HCT116 (cell line): ENCODE results near the gene AFDN. TPM values are rescaled to one million over a fixed set of nuclear protein-coding genes. Genes with fewer than 3 reads are reported as not detected.

ENCODE experiments used
- ATAC-seq: fragments of 200-7000 bp; cut with Tn5 transposase; 2 replicates; pipeline ENCODE4 v1.9.1; 2020; ENCODE audit warnings: mild to moderate bottlenecking, moderate library complexity
- BruUV-seq: library from RNA; stranded (reverse); fragments of 400-500 nt; replicated peaks from 2 replicates; lab custom pipeline; 2021; lab: Mats Ljungman, UMichigan
- CTCF ChIA-PET: fragments of 300-600 bp; sonication (Branson Sonifier 250); formaldehyde crosslinking; loops from one replicate; lab custom pipeline; 2021; ENCODE audit warnings: antibody characterized with exemption; lab: Charles Lee
- POLR2A ChIA-PET: fragments of 300-600, 350-600 bp; sonication (Branson Sonifier 250); formaldehyde crosslinking; loops from one replicate; lab custom pipeline; 2021; ENCODE audit warnings: antibody characterized with exemption; lab: Charles Lee
- RAD21 ChIA-PET, 2 experiments: fragments of 300-600 bp; sonication (Branson Sonifier 250); formaldehyde crosslinking; loops; one replicate each; lab custom pipeline; 2023; ENCODE audit warnings: low total read pairs in 2 of 2; ENCODE audit not compliant: uncharacterized antibody in 2 of 2, unreplicated experiment in 2 of 2, low non-redundant PET in 1 of 2; lab: Charles Lee
- DNase-seq: peaks from one replicate; pipeline ENCODE4 v3.0.0-alpha.2; 2010; ENCODE audit warnings: low read depth, low spot score
- H2AFZ ChIP-seq: fragments of 200-600 bp; shearing (Covaris generic), sonication (generic); 2 replicates; pipeline ENCODE4 v1.6.1; 2017; ENCODE audit warnings: low read depth, mixed run types, mixed read lengths, antibody characterized with exemption, low read length; ENCODE audit not compliant: poor library complexity, severe bottlenecking
- H3K27ac ChIP-seq: 2 replicates; pipeline ENCODE4 v1.5.1; 2012; ENCODE audit warnings: low read depth, low read length
- H3K27me3 ChIP-seq: fragments of 200-600 bp; sonication (generic); 2 replicates; pipeline ENCODE4 v1.6.1; 2016; ENCODE audit warnings: mixed run types, low read length, mixed read lengths; ENCODE audit not compliant: insufficient read depth
- H3K36me3 ChIP-seq, 2 experiments: fragments of 200-500 bp in 1 of 2; fragments of 200-600 bp in 1 of 2; sonication (Bioruptor generic) in 1 of 2; sonication (generic) in 1 of 2; 2 replicates each; pipeline versions ENCODE4 v1.5.1 to v1.6.1; 2014 to 2016; ENCODE audit warnings: low read length in 2 of 2, inconsistent platforms in 1 of 2, mixed read lengths in 1 of 2, mixed run types in 1 of 2; ENCODE audit not compliant: insufficient read depth in 2 of 2, control insufficient read depth in 1 of 2
- H3K4me1 ChIP-seq, 2 experiments: fragments of 200-600 bp in 1 of 2; sonication (generic) in 1 of 2; 2 replicates each; pipeline versions ENCODE4 v1.5.1 to v1.6.1; 2012 to 2017; ENCODE audit warnings: low read length in 2 of 2, inconsistent platforms in 1 of 2, mild to moderate bottlenecking in 1 of 2, mixed read lengths in 1 of 2, mixed run types in 1 of 2, moderate library complexity in 1 of 2; ENCODE audit not compliant: insufficient read depth in 2 of 2, control insufficient read depth in 1 of 2
- H3K4me2 ChIP-seq: fragments of 200-600 bp; sonication (generic); 2 replicates; pipeline ENCODE4 v1.6.1; 2017; ENCODE audit warnings: mixed run types, low read length, mixed read lengths
- H3K4me3 ChIP-seq, 2 experiments: fragments of 200-600 bp in 1 of 2; sonication (generic) in 1 of 2; replicated peaks in 1 of 2; 2 replicates each; pipeline ENCODE4 v1.5.1; 2011 to 2016; ENCODE audit warnings: low read length in 2 of 2, control low read depth in 1 of 2, low read depth in 1 of 2, mild to moderate bottlenecking in 1 of 2, mixed read lengths in 1 of 2, mixed run types in 1 of 2
- H3K79me2 ChIP-seq: fragments of 200-600 bp; sonication (generic); 2 replicates; pipeline ENCODE4 v1.6.1; 2017; ENCODE audit warnings: mild to moderate bottlenecking, mixed run types, low read length, moderate library complexity, mixed read lengths; ENCODE audit not compliant: insufficient read depth
- H3K9ac ChIP-seq: fragments of 200-600 bp; sonication (generic); 2 replicates; pipeline ENCODE4 v1.6.1; 2016; ENCODE audit warnings: low read length, mixed read lengths
- H3K9me2 ChIP-seq: fragments of 200-600 bp; sonication (generic), shearing (Covaris generic); 2 replicates; pipeline ENCODE4 v1.6.1; 2017; ENCODE audit warnings: mixed run types, mild to moderate bottlenecking, moderate library complexity; ENCODE audit not compliant: insufficient read depth
- H3K9me3 ChIP-seq, 2 experiments: fragments of 200-500 bp in 1 of 2; fragments of 200-600 bp in 1 of 2; sonication (Bioruptor generic) in 1 of 2; sonication (generic) in 1 of 2; 2 replicates each; pipeline ENCODE4 v1.6.1; 2014 to 2017; ENCODE audit warnings: low read length in 2 of 2, mixed read lengths in 2 of 2, inconsistent platforms in 1 of 2, low read depth in 1 of 2, mild to moderate bottlenecking in 1 of 2, mixed run types in 1 of 2, moderate library complexity in 1 of 2; ENCODE audit not compliant: control insufficient read depth in 1 of 2, insufficient read depth in 1 of 2
- H4K20me1 ChIP-seq: fragments of 200-600 bp; sonication (generic), shearing (Covaris generic); 2 replicates; pipeline ENCODE4 v1.6.1; 2017; ENCODE audit warnings: mixed run types, mild to moderate bottlenecking, moderate library complexity; ENCODE audit not compliant: insufficient read depth
- ATF3 ChIP-seq: IDR thresholded peaks from 2 replicates; pipeline ENCODE4 v1.6.1; 2012
- CBX3 ChIP-seq: IDR thresholded peaks from 2 replicates; pipeline ENCODE4 v1.6.1; 2012; ENCODE audit warnings: low read depth
- CEBPB ChIP-seq: IDR thresholded peaks from 2 replicates; pipeline ENCODE4 v1.6.1; 2012; ENCODE audit warnings: low read depth
- ELF1 ChIP-seq: IDR thresholded peaks from 2 replicates; pipeline ENCODE4 v1.6.1; 2012; ENCODE audit warnings: low read depth, borderline replicate concordance
- JUND ChIP-seq: IDR thresholded peaks from 2 replicates; pipeline ENCODE4 v1.6.1; 2012
- MAX ChIP-seq: IDR thresholded peaks from 2 replicates; pipeline ENCODE4 v1.6.1; 2012
- RAD21 ChIP-seq: IDR thresholded peaks from 2 replicates; pipeline ENCODE4 v1.6.1; 2012; ENCODE audit warnings: low read depth, mild to moderate bottlenecking
- REST ChIP-seq: IDR thresholded peaks from 2 replicates; pipeline ENCODE4 v1.6.1; 2012; ENCODE audit warnings: low read depth
- SIN3A ChIP-seq: IDR thresholded peaks from 2 replicates; pipeline ENCODE4 v1.6.1; 2012; ENCODE audit warnings: low read depth
- TCF7L2 ChIP-seq: IDR thresholded peaks from 2 replicates; pipeline ENCODE4 v1.7.0; 2011; ENCODE audit warnings: borderline replicate concordance, inconsistent platforms; ENCODE audit not compliant: insufficient read depth, insufficient read length; ENCODE audit errors: extremely low read depth
- YY1 ChIP-seq: IDR thresholded peaks from 2 replicates; pipeline ENCODE4 v1.6.1; 2011; ENCODE audit warnings: low read length, low read depth, moderate library complexity, mild to moderate bottlenecking; ENCODE audit not compliant: insufficient replicate concordance; ENCODE audit errors: extremely low read depth
- ZNF274 ChIP-seq: fragments of 200-500 bp; sonication (Bioruptor generic); IDR thresholded peaks from 2 replicates; pipeline ENCODE4 v1.6.1; 2014; ENCODE audit warnings: mild to moderate bottlenecking, low read depth, low read length, inconsistent platforms
- intact Hi-C: fragments of 100-400 bp; cut with micrococcal nuclease; formaldehyde crosslinking; loops from 2 replicates; pipeline ENCODE4 v1.10.0; 2022
- total RNA-seq: library from RNA; stranded (reverse); gene quantifications from one replicate; pipeline ENCODE4 v1.2.1, GENCODE V29; 2021; ENCODE audit not compliant: unreplicated experiment

The AFDN gene
- total RNA-seq, 1 experiment from 2014 or later, result 59.4 TPM

- POLR2A ChIA-PET, result no interaction called here
- Histone ChIP-seq H2AFZ (no peak overlapping the region), H3K4me3 (no peak overlapping the region), H3K9me2 (no peaks in the 10 kb centered on the region), H3K9me3 (no peaks in the 10 kb centered on the region), H3K9ac (no peak overlapping the region), H4K20me1 (no peaks in the 10 kb centered on the region), H3K27me3 (no peaks in the 10 kb centered on the region), H3K4me2 (no peak overlapping the region), H3K36me3 (no peaks in the 10 kb centered on the region), H3K79me2 (no peaks in the 10 kb centered on the region), H3K27ac (no peak overlapping the region), H3K4me1 (peaks cover 0 to 8% of the 10 kb centered on the region in 2 experiments; a peak in 1 of 4 replicates)
- no peak for ATAC-seq
- intact Hi-C loops, result no loop called here
- BruUV-seq, result no TSS peak
- TF ChIP-seq RAD21 (no peak), CBX3 (no peak), CEBPB (no peak), REST (no peak), ELF1 (no peak), JUND (no peak), YY1 (no peak), TCF7L2 (no peak), SIN3A (no peak), MAX (no peak), ZNF274 (no peak), ATF3 (no peak)
- RAD21 ChIA-PET, result no interaction called here
- CTCF ChIA-PET, result no interaction called here
- no peak for DNase-seq
These were observed 7.1 kb upstream of the AFDN start for GRCh38 chr6:167819576-167819975.
